Cardiac septum (tissue), 1 donor: Measurements from ENCODE around the gene PTPRN2. TPM values are rescaled to one million over a fixed set of nuclear protein-coding genes. Genes with fewer than 3 reads are reported as not detected.
A peak's percentile ranks its signal among the peaks of the same experiment; 100 is the strongest.
"Not testable (repeated sequence)": the region's sequence is repeated elsewhere in the genome, so short reads cannot be mapped to it uniquely, and the experiment has no call there.

Experiments used
- DNase-seq: peaks from one replicate; pipeline ENCODE4 v3.0.0-alpha.2; 2020; ENCODE audit warnings: low spot score
- intact Hi-C: fragments of 100-400 bp; cut with DNase I; formaldehyde crosslinking; loops from one replicate; pipeline ENCODE4 v1.14.0; 2022
- total RNA-seq: library from RNA; stranded (reverse); fragmentation: NEBNext Ultra II Directional; extraction: Animal tissue kit (Norgen Biotek cat#: 25700); gene quantifications from one replicate; pipeline ENCODE4 v1.2.1, GENCODE V29; 2021
- donor health status: DM: no; HTN: no; CAD: no.

PTPRN2 gene
- total RNA-seq, 1 donor from 2014 or later: 0.92 TPM

GRCh38 chr7:157946398-157947060, 641.1 kb downstream of the PTPRN2 start:
- peak; percentile 43 for DNase-seq
- intact Hi-C loops: no loop called here

GRCh38 chr7:157945401-157945800, 642.2 kb downstream of the PTPRN2 start:
- intact Hi-C loops: no loop called here
- peak; percentile 70 for DNase-seq

GRCh38 chr7:157944734-157945291, 642.8 kb downstream of the PTPRN2 start:
- intact Hi-C loops: no loop called here
- DNase-seq: peak; percentile 31

GRCh38 chr7:157944051-157944450, 643.6 kb downstream of the PTPRN2 start:
- peak; percentile 27 for DNase-seq
- intact Hi-C loops: no loop called here

- peak; percentile 67 for DNase-seq
- intact Hi-C loops: no loop called here
Observed at GRCh38 chr7:157943561-157943960, 644.1 kb downstream of the PTPRN2 start.

GRCh38 chr7:157941210-157941609, 646.4 kb downstream of the PTPRN2 start:
- no peak for DNase-seq
- intact Hi-C loops: no loop called here

- peak; percentile 9 for DNase-seq
- intact Hi-C loops: no loop called here
Observed at GRCh38 chr7:157940497-157940896, 647.1 kb downstream of the PTPRN2 start.

GRCh38 chr7:157938211-157938610, 649.4 kb downstream of the PTPRN2 start:
- intact Hi-C loops: no loop called here
- DNase-seq: peak; percentile 57

GRCh38 chr7:157937406-157937805, 650.2 kb downstream of the PTPRN2 start:
- intact Hi-C loops: no loop called here
- DNase-seq: peak; percentile 29

GRCh38 chr7:157936976-157937375, 650.6 kb downstream of the PTPRN2 start:
- peak; percentile 27 for DNase-seq
- intact Hi-C loops: no loop called here

GRCh38 chr7:157935721-157936120, 651.9 kb downstream of the PTPRN2 start:
- peak; percentile 61 for DNase-seq
- intact Hi-C loops: not testable (repeated sequence)

GRCh38 chr7:157933219-157934155, 654.1 kb downstream of the PTPRN2 start:
- DNase-seq, intact Hi-C loops: not testable (repeated sequence)

GRCh38 chr7:157932498-157933218, 655.0 kb downstream of the PTPRN2 start:
- no peak for DNase-seq
- intact Hi-C loops: no loop called here

GRCh38 chr7:157930926-157931466, 656.6 kb downstream of the PTPRN2 start:
- peak; percentile 53 for DNase-seq
- intact Hi-C loops: no loop called here

- peak; percentile 35 for DNase-seq
- intact Hi-C loops: no loop called here
Observed at GRCh38 chr7:157930441-157930840, 657.2 kb downstream of the PTPRN2 start.

- intact Hi-C loops: no loop called here
Observed at GRCh38 chr7:157929671-157930070, 658.0 kb downstream of the PTPRN2 start.

GRCh38 chr7:157928808-157929425, 658.7 kb downstream of the PTPRN2 start:
- DNase-seq: peak; percentile 51
- intact Hi-C loops: no loop called here

More at GRCh38 chr7:157929671-157930070, 658.0 kb downstream of the PTPRN2 start:
- peak; percentile 33 for DNase-seq

GRCh38 chr7:157928171-157928794, 659.3 kb downstream of the PTPRN2 start:
- peak; percentile 62 for DNase-seq
- intact Hi-C loops: no loop called here
